ENCODE measurements around the gene STK38L. TPM values are rescaled to one million over a fixed set of nuclear protein-coding genes. Genes with fewer than 3 reads are reported as not detected.

STK38L gene
- total RNA-seq, 1 donor from 2014 or later = 24.6 TPM

- intact Hi-C loops (cut with micrococcal nuclease) = no loop called here
Observed at GRCh38 chr12:27273114-27273513, 29.0 kb downstream of the STK38L start.

GRCh38 chr12:27274706-27275105 is 30.6 kb downstream of the STK38L start:
- intact Hi-C loops (cut with micrococcal nuclease) = loop anchor here (5.0 kb wide), 1 partner anchor 32 kb away; the partner anchor contains the start of gene STK38L

- intact Hi-C loops (cut with micrococcal nuclease) = loop anchor here (5.0 kb wide), 1 partner anchor 34 kb away; the partner anchor contains the start of gene STK38L
Observed at GRCh38 chr12:27276275-27276674, 32.2 kb downstream of the STK38L start.

GRCh38 chr12:27277846-27278260 is 33.8 kb downstream of the STK38L start:
- intact Hi-C loops (cut with micrococcal nuclease) = loop anchor here (5.0 kb wide), 1 partner anchor 36 kb away; the partner anchor contains the start of gene STK38L

- intact Hi-C loops (cut with micrococcal nuclease) = loop anchor here (5.0 kb wide), 1 partner anchor 38 kb away; the partner anchor contains the start of gene STK38L
Observed at GRCh38 chr12:27279826-27280225, 35.7 kb downstream of the STK38L start.

GRCh38 chr12:27280412-27280811 is 36.3 kb downstream of the STK38L start:
- intact Hi-C loops (cut with micrococcal nuclease) = no loop called here

GRCh38 chr12:27282754-27283153 is 38.7 kb downstream of the STK38L start:
- intact Hi-C loops (cut with micrococcal nuclease) = no loop called here

GRCh38 chr12:27284021-27284420 is 39.9 kb downstream of the STK38L start:
- intact Hi-C loops (cut with micrococcal nuclease) = no loop called here

- intact Hi-C loops (cut with micrococcal nuclease) = no loop called here
Observed at GRCh38 chr12:27284751-27285150, 40.7 kb downstream of the STK38L start.

GRCh38 chr12:27285403-27285802 is 41.3 kb downstream of the STK38L start:
- intact Hi-C loops (cut with micrococcal nuclease) = no loop called here

- intact Hi-C loops (cut with micrococcal nuclease) = no loop called here
Observed at GRCh38 chr12:27289414-27289813, 45.3 kb downstream of the STK38L start.

- intact Hi-C loops (cut with micrococcal nuclease) = no loop called here
Observed at GRCh38 chr12:27290501-27291168, 46.5 kb downstream of the STK38L start.

GRCh38 chr12:27291862-27292261 is 47.8 kb downstream of the STK38L start:
- intact Hi-C loops (cut with micrococcal nuclease) = no loop called here

- intact Hi-C loops (cut with micrococcal nuclease) = no loop called here
Observed at GRCh38 chr12:27292718-27293117, 48.6 kb downstream of the STK38L start.

- intact Hi-C loops (cut with micrococcal nuclease) = no loop called here
Observed at GRCh38 chr12:27293463-27293862, 49.4 kb downstream of the STK38L start.

GRCh38 chr12:27296674-27297073 is 52.6 kb downstream of the STK38L start:
- intact Hi-C loops (cut with micrococcal nuclease) = no loop called here

GRCh38 chr12:27297566-27297965 is 53.5 kb downstream of the STK38L start:
- intact Hi-C loops (cut with micrococcal nuclease) = no loop called here

- intact Hi-C loops (cut with micrococcal nuclease) = no loop called here
Observed at GRCh38 chr12:27299102-27299501, 55.0 kb downstream of the STK38L start.

- intact Hi-C loops (cut with micrococcal nuclease) = no loop called here
Observed at GRCh38 chr12:27300226-27300625, 56.1 kb downstream of the STK38L start.

GRCh38 chr12:27303139-27304111 is 59.3 kb downstream of the STK38L start:
- intact Hi-C loops (cut with micrococcal nuclease) = no loop called here

- intact Hi-C loops (cut with micrococcal nuclease) = loop anchor here (5.0 kb wide), 1 partner anchor 183 kb away; no protein-coding TSS in a partner anchor
Observed at GRCh38 chr12:27304856-27305255, 60.8 kb downstream of the STK38L start.

All from T-helper 1 cell treated with Interleukin-12 subunit alpha and Interleukin-12 subunit beta and Interleukin-4 antibody, amounts not matched to agents 30 ng/mL and 1 ng/mL, for 36 hours (primary cell).